Iris pigment epithelial cell (primary cell): Measurements from ENCODE around the gene SIGLEC10.

ENCODE experiments used
- DNase-seq: peaks from one replicate; pipeline ENCODE4 v3.0.0-alpha.2; 2011; ENCODE audit warnings: low read depth

Gene SIGLEC10

GRCh38 chr19:51392701-51393100 is 24.7 kb downstream of the SIGLEC10 start:
- DNase-seq = no peak

- DNase-seq = no peak
Measured at GRCh38 chr19:51391073-51391611, 26.3 kb downstream of the SIGLEC10 start.

GRCh38 chr19:51389143-51389542 is 28.3 kb downstream of the SIGLEC10 start:
- no peak for DNase-seq

GRCh38 chr19:51387924-51388389 is 29.5 kb downstream of the SIGLEC10 start, which contains the start of gene LIM2:
Gene LIM2 (minus strand): TSS chr19:51387974. CDS start chr19:51387443, 531 bp downstream.
- no peak for DNase-seq

GRCh38 chr19:51386882-51387520 is 30.4 kb downstream of the SIGLEC10 start:
- no peak for DNase-seq

GRCh38 chr19:51382004-51382403 is 35.4 kb downstream of the SIGLEC10 start:
- DNase-seq = no peak

- DNase-seq = no peak
Measured at GRCh38 chr19:51380379-51380778, 37.1 kb downstream of the SIGLEC10 start.

GRCh38 chr19:51377422-51377821 is 40.0 kb downstream of the SIGLEC10 start:
- DNase-seq = no peak

- DNase-seq = no peak
Measured at GRCh38 chr19:51375504-51376221, 41.8 kb downstream of the SIGLEC10 start.

GRCh38 chr19:51372649-51373504 is 44.6 kb downstream of the SIGLEC10 start, which contains the start of gene NKG7:
Gene NKG7 (minus strand): TSS chr19:51372654. CDS start chr19:51372535, 119 bp downstream.
- no peak for DNase-seq

GRCh38 chr19:51372021-51372648 is 45.3 kb downstream of the SIGLEC10 start:
- DNase-seq = no peak

GRCh38 chr19:51371186-51371690 is 46.2 kb downstream of the SIGLEC10 start:
- DNase-seq = no peak

- no peak for DNase-seq
Measured at GRCh38 chr19:51370230-51370629, 47.2 kb downstream of the SIGLEC10 start.

- no peak for DNase-seq
Measured at GRCh38 chr19:51368366-51369282, 48.8 kb downstream of the SIGLEC10 start, which contains the start of gene CLDND2. Gene CLDND2 (minus strand): TSS chr19:51369003. CDS start chr19:51368577, 426 bp downstream.

- DNase-seq = peak; percentile 99
Measured at GRCh38 chr19:51367565-51368365, 49.7 kb downstream of the SIGLEC10 start.

- no peak for DNase-seq
Measured at GRCh38 chr19:51367255-51367564, 50.2 kb downstream of the SIGLEC10 start.

- peak; percentile 98 for DNase-seq
Measured at GRCh38 chr19:51366389-51367254, 50.8 kb downstream of the SIGLEC10 start.

GRCh38 chr19:51365965-51366388 is 51.5 kb downstream of the SIGLEC10 start, which contains the start of gene ETFB:
Gene ETFB (minus strand): TSS chr19:51366388. CDS start chr19:51366326, 62 bp downstream.
- no peak for DNase-seq
